ENCODE data around the gene CTTNBP2NL.

CTTNBP2NL gene

GRCh38 chr1:112453876-112454275, 57.9 kb downstream of the CTTNBP2NL start:
- TF ChIP-seq CTCF (IDR thresholded peaks at IDR 0.05; ENCODE audit: borderline replicate concordance, insufficient read depth, low read depth, low read length) = no peak

GRCh38 chr1:112454316-112454715, 58.3 kb downstream of the CTTNBP2NL start:
- no peak overlapping the region for H3K4me3 ChIP-seq (ENCODE audit: low read depth, low read length)
- TF ChIP-seq CTCF (IDR thresholded peaks at IDR 0.05; ENCODE audit: borderline replicate concordance, insufficient read depth, low read depth, low read length) = no peak

More at GRCh38 chr1:112453876-112454275, 57.9 kb downstream of the CTTNBP2NL start:
- H3K4me3 ChIP-seq (ENCODE audit: low read depth, low read length) = no peak overlapping the region

GRCh38 chr1:112457241-112457640, 61.2 kb downstream of the CTTNBP2NL start:
- no peak overlapping the region for H3K4me3 ChIP-seq (ENCODE audit: low read depth, low read length)
- no peak for TF ChIP-seq CTCF (IDR thresholded peaks at IDR 0.05; ENCODE audit: borderline replicate concordance, insufficient read depth, low read depth, low read length)

DNA sequence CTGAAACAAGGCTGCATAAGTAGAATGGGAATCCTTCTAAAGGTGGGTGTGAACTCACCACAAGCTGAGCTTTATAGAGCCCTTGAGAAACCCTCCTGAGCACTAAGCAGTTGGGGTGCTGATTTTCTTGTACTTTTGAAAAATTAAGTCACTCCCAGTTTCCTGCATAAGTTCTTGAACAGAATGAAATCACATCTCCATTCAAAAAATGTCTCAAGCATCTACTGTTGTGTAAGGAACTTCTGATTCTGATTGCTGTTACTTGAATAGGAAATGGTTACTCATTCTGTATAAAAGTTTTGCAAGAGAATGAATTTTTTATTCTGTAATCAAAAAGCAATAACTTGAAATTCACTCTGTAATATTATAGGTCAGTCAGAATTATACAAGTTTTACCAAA, 61.9 kb downstream of the CTTNBP2NL start:
- H3K4me3 ChIP-seq (ENCODE audit: low read depth, low read length) = no peak overlapping the region
- no peak for TF ChIP-seq CTCF (IDR thresholded peaks at IDR 0.05; ENCODE audit: borderline replicate concordance, insufficient read depth, low read depth, low read length)

DNA sequence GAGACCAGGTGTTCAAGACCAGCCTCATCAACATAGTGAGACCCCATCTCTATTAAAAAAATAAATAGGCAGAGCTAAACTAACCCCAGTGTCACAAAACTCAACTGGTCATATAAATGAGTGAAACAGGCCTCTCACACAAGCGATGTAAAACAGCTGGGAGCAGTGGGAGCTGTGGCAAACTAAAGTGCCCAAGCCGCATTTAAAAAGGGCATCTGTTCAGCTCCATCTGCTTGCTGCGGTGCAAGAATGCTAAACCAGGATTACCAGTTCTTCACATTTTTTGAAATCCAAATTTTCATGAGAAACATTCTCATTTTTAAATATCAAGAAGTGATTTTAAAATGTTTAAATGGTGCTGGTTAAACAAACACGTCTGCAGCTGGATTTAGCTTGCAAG, 62.7 kb downstream of the CTTNBP2NL start:
- H3K4me3 ChIP-seq (ENCODE audit: low read depth, low read length) = no peak overlapping the region
- TF ChIP-seq CTCF (IDR thresholded peaks at IDR 0.05; ENCODE audit: borderline replicate concordance, insufficient read depth, low read depth, low read length) = no peak

DNA sequence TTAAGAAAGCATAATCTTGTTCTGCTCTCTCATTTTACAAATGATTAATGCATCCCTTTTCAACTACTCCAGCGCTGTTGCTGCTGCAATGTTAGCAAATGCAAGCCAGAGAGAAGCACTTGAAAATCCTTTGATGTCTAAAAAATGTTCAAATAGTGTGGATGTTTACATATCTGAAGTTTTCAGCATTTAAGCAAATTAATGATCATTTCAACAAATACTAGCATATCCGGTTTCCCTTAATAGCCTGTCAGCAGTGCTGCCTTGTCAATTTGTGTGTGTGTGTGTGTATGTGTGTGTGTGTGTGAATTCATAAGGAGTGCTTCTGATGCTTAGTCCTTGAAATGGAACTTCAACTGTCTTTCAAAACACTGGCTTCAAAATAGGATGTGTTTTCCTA, 64.6 kb downstream of the CTTNBP2NL start:
- TF ChIP-seq CTCF (IDR thresholded peaks at IDR 0.05; ENCODE audit: borderline replicate concordance, insufficient read depth, low read depth, low read length) = no peak
- H3K4me3 ChIP-seq (ENCODE audit: low read depth, low read length) = no peak overlapping the region

DNA sequence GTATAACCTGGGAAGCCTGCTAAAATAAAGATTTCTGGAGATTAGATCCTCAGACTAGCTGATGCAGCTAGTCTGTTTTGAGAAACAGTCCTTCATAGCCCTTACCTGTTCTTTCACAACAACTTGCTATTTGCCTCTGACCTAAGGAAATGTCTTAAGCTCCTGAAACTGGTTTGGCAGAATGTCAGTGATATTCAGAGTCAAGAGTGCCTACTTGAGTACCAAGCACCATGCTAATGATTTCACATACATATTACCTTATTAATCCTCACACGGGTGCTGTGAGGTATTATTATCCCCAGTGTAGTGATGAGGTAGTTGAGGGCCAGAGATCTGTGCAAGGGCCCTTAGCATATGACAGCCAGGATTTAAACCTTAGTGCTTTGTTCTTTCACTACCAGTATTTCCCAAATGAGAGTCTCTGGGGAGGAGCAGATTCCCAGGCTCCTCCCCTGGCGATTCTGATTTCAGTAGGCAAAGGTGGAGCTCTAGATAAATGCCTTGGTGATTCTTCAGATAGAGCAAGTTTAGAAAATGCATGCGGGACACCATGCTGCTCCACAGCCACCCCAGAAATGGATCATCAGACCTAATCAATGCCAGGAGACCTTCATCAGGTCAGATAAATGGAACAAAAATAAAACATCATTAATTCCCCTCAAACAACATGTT, 65.3 kb downstream of the CTTNBP2NL start:
- no peak for TF ChIP-seq CTCF (IDR thresholded peaks at IDR 0.05; ENCODE audit: borderline replicate concordance, insufficient read depth, low read depth, low read length)
- H3K4me3 ChIP-seq (ENCODE audit: low read depth, low read length) = no peak overlapping the region
